K562 (cell line): ENCODE results near the gene SERPINB11. TPM values are rescaled to one million over a fixed set of nuclear protein-coding genes. Genes with fewer than 3 reads are reported as not detected.

Source experiments
- polyA plus RNA-seq, 8 experiments: library from polyadenylated mRNA; depleted of rRNA in 4 of 8; stranded (reverse) in 5 of 8; unstranded in 3 of 8; fragments of >200 nt; fragmentation: Nextera tagmentation in 2 of 8; fragmentation: Illumina TruSeq in 1 of 8; extraction: Ambion mirVana in 2 of 8; extraction: Trizol in 1 of 8; gene quantifications; 2 replicates each; pipeline versions ENCODE4 v1.2.1 to v1.2.3, GENCODE V29; 2011 to 2014; ENCODE audit warnings: inconsistent platforms in 1 of 8, missing spikeins in 1 of 8
- total RNA-seq, 7 experiments: library from RNA; depleted of rRNA in 6 of 7; stranded (reverse); fragments of >200 nt in 6 of 7; fragmentation: Illumina TruSeq in 2 of 7; extraction: Trizol in 2 of 7; gene quantifications; 2 replicates each; pipeline versions ENCODE4 v1.2.1 to v1.2.3, GENCODE V29; 2011 to 2021; ENCODE audit warnings: low replicate concordance in 1 of 7

The SERPINB11 gene
- total and polyA plus RNA-seq, 9 of the 15 experiments (the other 6 are each of a cell fraction or from before 2014, with no cell fraction given) = not detected

Other genes starting within 250 kb of the SERPINB11 start
Only the 7 nearest of the 9 such genes appear.
- not detected in 2 replicates for gene SERPINB12, start 160.6 kb upstream of the SERPINB11 start, total RNA-seq (2014; rRNA removed)
- not detected in 2 replicates for gene SERPINB12, start 160.6 kb upstream of the SERPINB11 start, total RNA-seq (2014; rRNA removed; fragmentation: Illumina TruSeq; extraction: Trizol)
- not detected in 2 replicates for gene SERPINB12, start 160.6 kb upstream of the SERPINB11 start, total RNA-seq (2015; rRNA removed; fragmentation: Illumina TruSeq; extraction: Trizol)
- gene SERPINB12, start 160.6 kb upstream of the SERPINB11 start, total RNA-seq (2021) = not detected in 2 replicates
- gene SERPINB12, start 160.6 kb upstream of the SERPINB11 start, polyA plus RNA-seq (2011; rRNA removed) = not detected in 2 replicates
- not detected in 2 replicates for gene SERPINB12, start 160.6 kb upstream of the SERPINB11 start, polyA plus RNA-seq (2014; fragmentation: Illumina TruSeq; extraction: Trizol)
- not detected for gene SERPINB12, start 160.6 kb upstream of the SERPINB11 start, polyA plus RNA-seq (2014; fragmentation: Nextera tagmentation; extraction: Ambion mirVana)
- not detected in 2 replicates for gene SERPINB12, start 160.6 kb upstream of the SERPINB11 start, polyA plus RNA-seq (2014; rRNA removed)
- not detected in 2 replicates for gene SERPINB13, start 115.6 kb upstream of the SERPINB11 start, total RNA-seq (2014; rRNA removed)
- gene SERPINB13, start 115.6 kb upstream of the SERPINB11 start, total RNA-seq (2014; rRNA removed; fragmentation: Illumina TruSeq; extraction: Trizol) = not detected in 2 replicates
- not detected in 2 replicates for gene SERPINB13, start 115.6 kb upstream of the SERPINB11 start, total RNA-seq (2015; rRNA removed; fragmentation: Illumina TruSeq; extraction: Trizol)
- not detected in 2 replicates for gene SERPINB13, start 115.6 kb upstream of the SERPINB11 start, total RNA-seq (2021)
- gene SERPINB13, start 115.6 kb upstream of the SERPINB11 start, polyA plus RNA-seq (2011; rRNA removed) = not detected in 2 replicates
- not detected in 2 replicates for gene SERPINB13, start 115.6 kb upstream of the SERPINB11 start, polyA plus RNA-seq (2014; fragmentation: Illumina TruSeq; extraction: Trizol)
- gene SERPINB13, start 115.6 kb upstream of the SERPINB11 start, polyA plus RNA-seq (2014; fragmentation: Nextera tagmentation; extraction: Ambion mirVana) = not detected
- gene SERPINB13, start 115.6 kb upstream of the SERPINB11 start, polyA plus RNA-seq (2014; rRNA removed) = not detected in 2 replicates
- not detected in 2 replicates for gene SERPINB4, start 58.7 kb upstream of the SERPINB11 start, total RNA-seq (2014; rRNA removed)
- not detected in 2 replicates for gene SERPINB4, start 58.7 kb upstream of the SERPINB11 start, total RNA-seq (2014; rRNA removed; fragmentation: Illumina TruSeq; extraction: Trizol)
- not detected in 2 replicates for gene SERPINB4, start 58.7 kb upstream of the SERPINB11 start, total RNA-seq (2015; rRNA removed; fragmentation: Illumina TruSeq; extraction: Trizol)
- not detected in 2 replicates for gene SERPINB4, start 58.7 kb upstream of the SERPINB11 start, total RNA-seq (2021)
- gene SERPINB4, start 58.7 kb upstream of the SERPINB11 start, polyA plus RNA-seq (2011; rRNA removed) = not detected in 2 replicates
- not detected in 2 replicates for gene SERPINB4, start 58.7 kb upstream of the SERPINB11 start, polyA plus RNA-seq (2014; fragmentation: Illumina TruSeq; extraction: Trizol)
- not detected for gene SERPINB4, start 58.7 kb upstream of the SERPINB11 start, polyA plus RNA-seq (2014; fragmentation: Nextera tagmentation; extraction: Ambion mirVana)
- not detected in 2 replicates for gene SERPINB4, start 58.7 kb upstream of the SERPINB11 start, polyA plus RNA-seq (2014; rRNA removed)
- not detected in 2 replicates for gene SERPINB3, start 41.1 kb upstream of the SERPINB11 start, total RNA-seq (2014; rRNA removed)
- not detected in 2 replicates for gene SERPINB3, start 41.1 kb upstream of the SERPINB11 start, total RNA-seq (2014; rRNA removed; fragmentation: Illumina TruSeq; extraction: Trizol)
- gene SERPINB3, start 41.1 kb upstream of the SERPINB11 start, total RNA-seq (2015; rRNA removed; fragmentation: Illumina TruSeq; extraction: Trizol) = not detected in 2 replicates
- not detected in 2 replicates for gene SERPINB3, start 41.1 kb upstream of the SERPINB11 start, total RNA-seq (2021)
- not detected in 2 replicates for gene SERPINB3, start 41.1 kb upstream of the SERPINB11 start, polyA plus RNA-seq (2011; rRNA removed)
- gene SERPINB3, start 41.1 kb upstream of the SERPINB11 start, polyA plus RNA-seq (2014; fragmentation: Illumina TruSeq; extraction: Trizol) = not detected in 2 replicates
- gene SERPINB3, start 41.1 kb upstream of the SERPINB11 start, polyA plus RNA-seq (2014; fragmentation: Nextera tagmentation; extraction: Ambion mirVana) = not detected
- not detected in 2 replicates for gene SERPINB3, start 41.1 kb upstream of the SERPINB11 start, polyA plus RNA-seq (2014; rRNA removed)
- not detected in 2 replicates for gene SERPINB7, start 72.5 kb downstream of the SERPINB11 start, total RNA-seq (2014; rRNA removed)
- gene SERPINB7, start 72.5 kb downstream of the SERPINB11 start, total RNA-seq (2014; rRNA removed; fragmentation: Illumina TruSeq; extraction: Trizol) = not detected in 2 replicates
- not detected in 2 replicates for gene SERPINB7, start 72.5 kb downstream of the SERPINB11 start, total RNA-seq (2015; rRNA removed; fragmentation: Illumina TruSeq; extraction: Trizol)
- gene SERPINB7, start 72.5 kb downstream of the SERPINB11 start, total RNA-seq (2021) = not detected in 2 replicates
- gene SERPINB7, start 72.5 kb downstream of the SERPINB11 start, polyA plus RNA-seq (2011; rRNA removed) = not detected in 2 replicates
- not detected in 2 replicates for gene SERPINB7, start 72.5 kb downstream of the SERPINB11 start, polyA plus RNA-seq (2014; fragmentation: Illumina TruSeq; extraction: Trizol)
- not detected for gene SERPINB7, start 72.5 kb downstream of the SERPINB11 start, polyA plus RNA-seq (2014; fragmentation: Nextera tagmentation; extraction: Ambion mirVana)
- gene SERPINB7, start 72.5 kb downstream of the SERPINB11 start, polyA plus RNA-seq (2014; rRNA removed) = not detected in 2 replicates
- not detected in 2 replicates for gene SERPINB2, start 184.7 kb downstream of the SERPINB11 start, total RNA-seq (2014; rRNA removed)
- gene SERPINB2, start 184.7 kb downstream of the SERPINB11 start, total RNA-seq (2014; rRNA removed; fragmentation: Illumina TruSeq; extraction: Trizol) = 0.07 TPM in 1 of 2 replicates, not detected in the other
- not detected in 2 replicates for gene SERPINB2, start 184.7 kb downstream of the SERPINB11 start, total RNA-seq (2015; rRNA removed; fragmentation: Illumina TruSeq; extraction: Trizol)
- gene SERPINB2, start 184.7 kb downstream of the SERPINB11 start, total RNA-seq (2021) = not detected in 2 replicates
- 0.08 and 0.11 TPM in 2 replicates for gene SERPINB2, start 184.7 kb downstream of the SERPINB11 start, polyA plus RNA-seq (2011; rRNA removed)
- gene SERPINB2, start 184.7 kb downstream of the SERPINB11 start, polyA plus RNA-seq (2014; fragmentation: Illumina TruSeq; extraction: Trizol) = 0.08 and 0.13 TPM in 2 replicates
- under 1 TPM in 1 of 2 experiments, not detected in 1; 0.03 TPM for gene SERPINB2, start 184.7 kb downstream of the SERPINB11 start, polyA plus RNA-seq (2014; fragmentation: Nextera tagmentation; extraction: Ambion mirVana)
- not detected in 2 replicates for gene SERPINB2, start 184.7 kb downstream of the SERPINB11 start, polyA plus RNA-seq (2014; rRNA removed)
- not detected in 2 replicates for gene SERPINB10, start 205.0 kb downstream of the SERPINB11 start, total RNA-seq (2014; rRNA removed)
- gene SERPINB10, start 205.0 kb downstream of the SERPINB11 start, total RNA-seq (2014; rRNA removed; fragmentation: Illumina TruSeq; extraction: Trizol) = not detected in 2 replicates
- gene SERPINB10, start 205.0 kb downstream of the SERPINB11 start, total RNA-seq (2015; rRNA removed; fragmentation: Illumina TruSeq; extraction: Trizol) = not detected in 2 replicates
- not detected in 2 replicates for gene SERPINB10, start 205.0 kb downstream of the SERPINB11 start, total RNA-seq (2021)
- not detected in 2 replicates for gene SERPINB10, start 205.0 kb downstream of the SERPINB11 start, polyA plus RNA-seq (2011; rRNA removed)
- gene SERPINB10, start 205.0 kb downstream of the SERPINB11 start, polyA plus RNA-seq (2014; fragmentation: Illumina TruSeq; extraction: Trizol) = not detected in 2 replicates
- gene SERPINB10, start 205.0 kb downstream of the SERPINB11 start, polyA plus RNA-seq (2014; fragmentation: Nextera tagmentation; extraction: Ambion mirVana) = not detected
- not detected in 2 replicates for gene SERPINB10, start 205.0 kb downstream of the SERPINB11 start, polyA plus RNA-seq (2014; rRNA removed)